BE2C (cell line): ENCODE results near the gene GSTO1.

Experiments used
- DNase-seq: peaks from one replicate; pipeline ENCODE4 v3.0.0-alpha.2; 2020
- H3K27me3 ChIP-seq: fragments of 250-450 bp; sonication (Bioruptor Pico); 2 replicates; pipeline ENCODE4 v1.5.1; 2020; ENCODE audit warnings: mild to moderate bottlenecking
- H3K36me3 ChIP-seq: fragments of 250-450 bp; sonication (Bioruptor Pico); 2 replicates; pipeline ENCODE4 v1.5.1; 2020; ENCODE audit warnings: mild to moderate bottlenecking
- H3K4me1 ChIP-seq: fragments of 250-450 bp; sonication (Bioruptor Pico); 2 replicates; pipeline ENCODE4 v1.5.1; 2020
- H3K4me3 ChIP-seq: 2 replicates; pipeline ENCODE4 v1.5.1; 2011; ENCODE audit warnings: low read depth, low read length
- H3K9me3 ChIP-seq: fragments of 250-450 bp; sonication (Bioruptor Pico); 2 replicates; pipeline ENCODE4 v1.5.1; 2020
- TF ChIP-seq, protein P1 (sequence below): IDR thresholded peaks from 2 replicates; pipeline ENCODE4 v1.5.1; 2012; ENCODE audit warnings: mild to moderate bottlenecking, low read depth, low read length

GSTO1 gene

DNA sequence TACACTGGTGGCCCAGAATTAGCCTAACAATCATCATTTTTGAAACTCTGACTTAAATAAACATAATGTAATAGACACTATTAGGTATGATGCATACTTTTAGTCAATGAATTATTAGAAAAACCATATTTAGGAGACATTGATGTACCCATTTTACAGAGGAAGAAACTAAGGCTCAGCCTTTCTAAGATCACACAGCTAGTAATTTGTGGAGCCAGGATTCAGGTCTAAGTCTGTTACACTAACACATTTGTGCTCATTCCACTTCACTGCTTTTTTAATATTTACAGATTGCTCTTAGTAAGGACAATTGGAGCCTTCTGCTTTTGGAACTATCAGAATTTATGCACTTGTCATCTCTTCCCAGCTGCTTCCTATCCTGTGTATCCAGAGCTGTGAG is 31.4 kb upstream of the GSTO1 start:
- no peak overlapping the region for H3K4me3 ChIP-seq
- DNase-seq = no peak
- peaks cover 20% of the 10 kb centered on the region for H3K27me3 ChIP-seq
- H3K9me3 ChIP-seq = no peaks in the 10 kb centered on the region
- no peaks in the 10 kb centered on the region for H3K36me3 ChIP-seq
- TF ChIP-seq, protein P1, sequence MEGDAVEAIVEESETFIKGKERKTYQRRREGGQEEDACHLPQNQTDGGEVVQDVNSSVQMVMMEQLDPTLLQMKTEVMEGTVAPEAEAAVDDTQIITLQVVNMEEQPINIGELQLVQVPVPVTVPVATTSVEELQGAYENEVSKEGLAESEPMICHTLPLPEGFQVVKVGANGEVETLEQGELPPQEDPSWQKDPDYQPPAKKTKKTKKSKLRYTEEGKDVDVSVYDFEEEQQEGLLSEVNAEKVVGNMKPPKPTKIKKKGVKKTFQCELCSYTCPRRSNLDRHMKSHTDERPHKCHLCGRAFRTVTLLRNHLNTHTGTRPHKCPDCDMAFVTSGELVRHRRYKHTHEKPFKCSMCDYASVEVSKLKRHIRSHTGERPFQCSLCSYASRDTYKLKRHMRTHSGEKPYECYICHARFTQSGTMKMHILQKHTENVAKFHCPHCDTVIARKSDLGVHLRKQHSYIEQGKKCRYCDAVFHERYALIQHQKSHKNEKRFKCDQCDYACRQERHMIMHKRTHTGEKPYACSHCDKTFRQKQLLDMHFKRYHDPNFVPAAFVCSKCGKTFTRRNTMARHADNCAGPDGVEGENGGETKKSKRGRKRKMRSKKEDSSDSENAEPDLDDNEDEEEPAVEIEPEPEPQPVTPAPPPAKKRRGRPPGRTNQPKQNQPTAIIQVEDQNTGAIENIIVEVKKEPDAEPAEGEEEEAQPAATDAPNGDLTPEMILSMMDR = no peak
- H3K4me1 ChIP-seq = no peaks in the 10 kb centered on the region

DNA sequence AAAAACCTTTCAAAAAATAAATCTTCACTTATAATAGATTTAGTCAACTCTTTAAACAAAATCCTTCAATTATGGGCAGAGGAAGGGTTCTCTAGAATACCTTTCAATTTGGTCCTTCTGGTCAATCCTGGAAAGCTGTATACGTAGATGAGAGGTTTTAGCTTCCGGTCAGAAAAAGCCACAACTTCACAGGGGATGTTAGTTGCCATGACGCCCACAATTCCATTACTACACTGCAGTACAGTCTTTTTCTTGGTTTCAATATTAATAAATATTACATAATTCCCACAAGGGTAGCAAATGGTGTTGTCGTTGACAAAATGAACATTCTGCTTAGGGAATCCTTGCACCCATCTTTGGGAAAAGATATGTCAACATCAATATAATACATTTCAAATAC is 24.2 kb upstream of the GSTO1 start:
- DNase-seq = no peak
- no peaks in the 10 kb centered on the region for H3K4me1 ChIP-seq
- H3K27me3 ChIP-seq = peaks cover 19% of the 10 kb centered on the region
- H3K4me3 ChIP-seq = no peak overlapping the region
- H3K36me3 ChIP-seq = no peaks in the 10 kb centered on the region
- TF ChIP-seq, protein P1 = no peak
- H3K9me3 ChIP-seq = no peaks in the 10 kb centered on the region

DNA sequence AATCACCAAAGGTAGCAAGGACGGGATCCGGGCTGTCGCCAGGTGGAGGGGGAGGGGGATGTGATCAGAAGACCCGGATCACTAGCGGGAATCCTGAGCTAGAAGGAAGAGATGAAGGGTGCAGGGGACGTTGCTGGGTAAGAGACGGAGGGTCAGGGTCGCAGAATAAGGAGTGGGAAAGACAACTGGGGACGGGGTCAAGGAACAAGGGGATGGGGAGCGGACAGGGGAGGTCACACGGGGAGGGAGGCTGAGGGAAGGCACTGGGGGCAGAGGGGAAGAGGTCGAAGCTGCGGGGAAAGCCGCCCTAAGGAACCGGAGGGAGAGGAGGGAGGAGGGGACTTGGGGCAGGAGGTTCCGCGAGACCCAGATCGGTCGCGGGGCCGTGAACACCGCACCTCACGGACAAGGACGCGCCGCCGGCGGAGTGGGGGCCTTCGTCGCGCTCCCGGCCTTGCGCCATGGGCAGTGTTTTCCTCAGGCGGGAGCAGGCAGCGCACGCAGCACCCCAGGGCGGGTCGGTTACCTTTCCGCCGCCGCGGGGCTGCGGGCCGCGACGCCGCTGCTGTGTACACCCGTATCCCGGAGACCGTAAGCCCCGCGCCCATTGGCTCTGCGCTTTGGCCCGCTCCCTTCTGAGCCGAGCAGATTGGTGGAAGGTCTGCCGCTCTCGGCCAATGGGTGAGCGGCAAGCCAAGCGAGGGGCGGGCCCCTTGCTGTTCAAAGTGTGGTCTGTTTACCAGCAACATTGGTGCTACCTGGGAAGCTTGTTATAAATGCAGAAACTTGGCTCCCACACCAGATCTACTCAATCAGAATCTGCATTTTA is 22.7 kb upstream of the GSTO1 start, which contains the start of gene CFAP43:
CFAP43 (minus strand) TSS at position 581 of the 829 bp plus-strand sequence; CDS start at position 463, 118 bp downstream.
- peaks cover 7% of the 10 kb centered on the region; the same call in 1 of the 2 replicates for H3K27me3 ChIP-seq
- TF ChIP-seq, protein P1 = no peak
- H3K9me3 ChIP-seq = no peaks in the 10 kb centered on the region
- H3K4me3 ChIP-seq = peak within 1 kb of the TSS; percentile 66
- H3K4me1 ChIP-seq = no peaks in the 10 kb centered on the region
- no peaks in the 10 kb centered on the region for H3K36me3 ChIP-seq
- DNase-seq = peak; percentile 97

DNA sequence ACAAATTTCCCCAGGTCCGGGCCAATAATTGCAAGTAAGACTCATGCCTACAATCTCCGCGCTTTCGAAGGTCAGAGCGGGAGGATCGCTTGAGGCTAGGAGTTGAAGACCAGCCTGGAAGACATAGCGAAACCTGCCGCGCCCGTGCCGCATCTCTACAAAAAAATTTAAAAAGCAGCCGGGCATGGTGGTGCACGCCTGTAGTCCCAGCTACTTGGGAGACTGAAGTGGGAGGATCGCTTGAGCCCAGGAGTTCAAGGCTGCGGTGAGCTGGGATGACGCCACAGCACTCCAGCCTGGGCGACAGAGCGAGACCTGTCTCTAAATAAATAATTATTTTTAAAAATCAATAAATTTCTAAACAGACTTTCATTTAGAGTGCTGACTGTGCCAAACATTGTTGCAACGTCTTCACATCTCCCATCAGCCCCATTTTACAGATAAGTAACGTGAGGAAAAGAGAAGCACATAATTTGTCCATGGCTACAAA is 22.0 kb upstream of the GSTO1 start:
- TF ChIP-seq, protein P1 = no peak
- Histone ChIP-seq H3K9me3 (no peaks in the 10 kb centered on the region), H3K4me3 (peak overlapping the region; percentile 66), H3K36me3 (no peaks in the 10 kb centered on the region), H3K4me1 (no peaks in the 10 kb centered on the region), H3K27me3 (peaks cover 4% of the 10 kb centered on the region)
- no peak for DNase-seq

DNA sequence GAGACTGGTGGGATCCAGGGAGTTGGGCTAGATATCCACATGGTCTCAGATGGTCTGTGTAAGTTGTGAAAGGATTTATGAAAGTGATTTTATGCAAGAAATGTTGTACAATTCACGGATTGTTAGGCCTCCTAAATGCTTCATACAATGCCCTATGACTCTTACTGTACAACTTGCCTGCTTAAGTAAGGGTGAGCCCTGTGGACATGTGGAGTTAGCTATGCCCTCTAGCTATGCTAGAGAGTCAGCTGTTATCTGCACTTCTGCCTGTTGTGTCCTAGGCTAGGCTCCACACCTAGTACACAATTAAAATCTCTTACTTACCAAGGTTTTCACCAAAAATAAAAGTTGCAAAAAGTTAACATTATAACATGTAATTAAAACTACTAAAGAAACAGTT is 20.9 kb upstream of the GSTO1 start:
- DNase-seq = no peak
- no peaks in the 10 kb centered on the region for H3K4me1 ChIP-seq
- TF ChIP-seq, protein P1 = no peak
- H3K9me3 ChIP-seq = no peaks in the 10 kb centered on the region
- H3K4me3 ChIP-seq = no peak overlapping the region
- no peaks in the 10 kb centered on the region for H3K36me3 ChIP-seq
- H3K27me3 ChIP-seq = peaks cover 12% of the 10 kb centered on the region

DNA sequence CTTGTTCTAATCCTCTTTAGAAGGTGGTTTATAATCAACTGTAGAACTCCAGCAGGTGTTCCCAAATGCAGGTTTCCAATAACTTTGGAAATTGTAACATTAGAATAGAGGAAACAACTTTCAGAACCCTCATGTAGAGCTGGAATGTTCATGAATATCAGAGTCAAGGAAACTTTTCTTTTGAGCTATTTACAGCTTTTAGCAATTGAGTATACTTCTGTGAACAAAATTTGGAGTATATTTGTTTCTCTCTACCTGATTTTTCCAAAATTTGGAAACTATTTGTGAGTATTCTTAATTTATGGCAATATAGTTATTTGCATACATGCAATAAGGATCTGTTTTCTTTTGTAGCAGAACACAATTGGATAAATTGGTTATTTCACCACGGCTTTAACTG is 19.8 kb upstream of the GSTO1 start:
- Histone ChIP-seq H3K27me3 (peaks cover 23% of the 10 kb centered on the region), H3K36me3 (no peaks in the 10 kb centered on the region), H3K4me1 (no peaks in the 10 kb centered on the region), H3K4me3 (no peak overlapping the region), H3K9me3 (no peaks in the 10 kb centered on the region)
- TF ChIP-seq, protein P1 = no peak
- DNase-seq = no peak
